ENCODE data around the gene GBP6. TPM values are rescaled to one million over a fixed set of nuclear protein-coding genes. Genes with fewer than 3 reads are reported as not detected.

GBP6 gene
- total RNA-seq, 4 donors from 2014 or later = not detected

DNA sequence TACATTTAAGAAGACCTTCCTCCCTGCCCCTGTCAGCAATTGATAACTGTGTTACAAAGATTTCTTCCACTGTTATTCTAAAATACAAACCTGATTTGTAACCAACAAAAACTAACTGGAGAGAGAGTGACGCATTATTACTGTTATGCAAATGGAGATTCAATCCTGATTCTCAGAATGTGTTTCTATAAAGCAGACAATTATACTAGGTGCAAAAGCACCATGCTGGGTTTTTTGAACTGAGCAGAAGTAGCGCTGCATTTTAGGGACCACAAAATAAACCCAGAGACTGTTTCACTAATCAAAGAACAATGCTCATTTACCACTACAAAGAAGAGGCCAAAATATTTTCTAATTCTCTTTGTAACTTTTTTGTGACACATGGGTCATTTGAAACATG is 13.6 kb upstream of the GBP6 start:
- Histone ChIP-seq H3K27me3 (no peaks in the 10 kb centered on the region), H3K27ac (no peak overlapping the region), H3K36me3 (no peaks in the 10 kb centered on the region), H3K9me3 (no peaks in the 10 kb centered on the region), H3K4me3 (no peak overlapping the region), H3K4me1 (no peaks in the 10 kb centered on the region)
- ATAC-seq (no peak), DNase-seq (no peak)
- TF ChIP-seq, protein P1, sequence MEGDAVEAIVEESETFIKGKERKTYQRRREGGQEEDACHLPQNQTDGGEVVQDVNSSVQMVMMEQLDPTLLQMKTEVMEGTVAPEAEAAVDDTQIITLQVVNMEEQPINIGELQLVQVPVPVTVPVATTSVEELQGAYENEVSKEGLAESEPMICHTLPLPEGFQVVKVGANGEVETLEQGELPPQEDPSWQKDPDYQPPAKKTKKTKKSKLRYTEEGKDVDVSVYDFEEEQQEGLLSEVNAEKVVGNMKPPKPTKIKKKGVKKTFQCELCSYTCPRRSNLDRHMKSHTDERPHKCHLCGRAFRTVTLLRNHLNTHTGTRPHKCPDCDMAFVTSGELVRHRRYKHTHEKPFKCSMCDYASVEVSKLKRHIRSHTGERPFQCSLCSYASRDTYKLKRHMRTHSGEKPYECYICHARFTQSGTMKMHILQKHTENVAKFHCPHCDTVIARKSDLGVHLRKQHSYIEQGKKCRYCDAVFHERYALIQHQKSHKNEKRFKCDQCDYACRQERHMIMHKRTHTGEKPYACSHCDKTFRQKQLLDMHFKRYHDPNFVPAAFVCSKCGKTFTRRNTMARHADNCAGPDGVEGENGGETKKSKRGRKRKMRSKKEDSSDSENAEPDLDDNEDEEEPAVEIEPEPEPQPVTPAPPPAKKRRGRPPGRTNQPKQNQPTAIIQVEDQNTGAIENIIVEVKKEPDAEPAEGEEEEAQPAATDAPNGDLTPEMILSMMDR (IDR thresholded peaks at IDR 0.05 in 4 of 5, conservative IDR thresholded peaks at IDR 0.05 in 1 of 5) = no peak
- no peak for TF ChIP-seq POLR2A (IDR thresholded peaks at IDR 0.05)
- in situ Hi-C loops (cut with MboI; ENCODE audit: low sequenced_read_pairs in 4 of 4) = no loop called here
- intact Hi-C loops (cut with DNase I; ENCODE audit: low total_unique reads) = no loop called here

DNA sequence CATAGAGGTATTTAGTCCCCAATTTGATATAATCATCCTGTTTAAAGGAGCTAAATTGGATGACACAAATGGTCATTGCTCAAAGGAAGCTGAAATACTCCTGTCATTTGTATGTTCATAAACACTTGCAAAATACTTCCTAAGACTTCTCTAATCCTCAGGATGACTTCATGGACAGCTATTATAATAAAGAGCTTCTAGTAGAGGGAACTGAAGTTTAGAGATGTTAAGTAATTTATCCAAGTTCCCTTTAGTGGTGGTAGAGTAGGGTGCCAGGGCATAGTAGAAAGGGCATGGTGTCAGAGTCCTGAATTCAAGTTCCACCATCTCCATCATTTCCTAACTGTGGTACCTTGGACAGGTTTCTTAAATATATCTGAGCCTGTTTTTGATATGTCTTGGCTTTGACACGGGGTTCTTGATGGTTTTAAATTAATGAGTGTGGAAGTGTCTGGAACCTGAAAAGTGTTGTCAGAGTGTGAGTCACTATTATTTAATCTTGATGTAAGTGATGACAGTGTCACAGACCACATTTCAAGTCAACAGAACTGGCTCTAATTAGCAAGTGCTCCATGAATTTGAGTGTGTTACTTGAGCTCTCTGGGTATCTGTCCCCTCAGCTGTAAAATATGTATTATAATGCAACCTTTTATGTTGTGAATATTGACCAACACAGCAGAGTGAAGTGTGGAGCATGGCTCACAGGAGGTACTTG is 12.1 kb upstream of the GBP6 start:
- ATAC-seq (no peak), DNase-seq (no peak)
- intact Hi-C loops (cut with DNase I; ENCODE audit: low total_unique reads) = no loop called here
- H3K4me1 ChIP-seq = no peaks in the 10 kb centered on the region
- no peaks in the 10 kb centered on the region for H3K36me3 ChIP-seq
- no peak overlapping the region for H3K27ac ChIP-seq
- H3K4me3 ChIP-seq = no peak overlapping the region
- no peaks in the 10 kb centered on the region for H3K9me3 ChIP-seq
- in situ Hi-C loops (cut with MboI; ENCODE audit: low sequenced_read_pairs in 4 of 4) = no loop called here
- no peaks in the 10 kb centered on the region for H3K27me3 ChIP-seq
- TF ChIP-seq POLR2A (IDR thresholded peaks at IDR 0.05) = no peak
- TF ChIP-seq, protein P1 (IDR thresholded peaks at IDR 0.05 in 4 of 5, conservative IDR thresholded peaks at IDR 0.05 in 1 of 5) = no peak

DNA sequence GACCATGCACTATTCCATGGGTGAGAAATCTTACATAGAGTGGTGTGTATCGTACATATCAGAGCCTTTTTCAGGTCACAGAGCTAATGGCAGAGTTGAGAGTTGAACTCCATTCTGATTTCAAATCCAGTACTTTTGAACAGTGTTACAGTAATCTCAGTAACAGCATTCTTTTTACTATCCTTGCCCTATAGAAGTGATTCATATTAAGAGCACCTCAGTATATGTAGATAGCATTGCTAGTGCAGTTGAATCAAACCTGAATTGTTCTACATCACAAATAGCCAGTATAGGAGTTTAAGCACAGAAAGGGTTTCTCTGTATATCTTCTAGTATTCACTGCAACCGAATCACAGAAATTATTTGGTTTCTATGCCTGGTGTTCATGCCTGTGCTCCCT is 11.4 kb upstream of the GBP6 start:
- no peak overlapping the region for H3K27ac ChIP-seq
- in situ Hi-C loops (cut with MboI; ENCODE audit: low sequenced_read_pairs in 4 of 4) = no loop called here
- intact Hi-C loops (cut with DNase I; ENCODE audit: low total_unique reads) = no loop called here

DNA sequence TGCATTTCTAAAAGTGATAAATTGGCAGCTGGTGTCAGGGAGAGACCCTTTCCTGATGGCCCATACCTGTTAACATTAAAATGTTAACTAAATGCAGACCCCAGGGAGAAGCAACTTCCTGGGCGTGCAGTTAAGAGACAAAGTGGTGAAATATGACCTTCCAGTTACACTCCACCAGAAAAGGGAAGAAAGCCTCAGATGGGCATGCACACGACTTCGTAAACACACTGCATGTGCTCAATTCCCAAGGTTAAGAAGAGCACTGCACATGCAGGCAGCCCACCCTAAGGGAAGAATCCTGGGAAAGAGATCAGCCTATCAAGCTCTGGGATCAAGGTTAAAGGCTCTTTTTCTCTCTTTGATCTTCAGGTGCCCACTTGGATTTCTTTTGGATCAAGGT is 9.7 kb upstream of the GBP6 start:
- Histone ChIP-seq H3K9me3 (no peaks in the 10 kb centered on the region), H3K27ac (no peak overlapping the region), H3K27me3 (no peaks in the 10 kb centered on the region), H3K36me3 (no peaks in the 10 kb centered on the region), H3K4me1 (no peaks in the 10 kb centered on the region), H3K4me3 (no peak overlapping the region)
- ATAC-seq = no peak
- DNase-seq = no peak
- no peak for TF ChIP-seq POLR2A (IDR thresholded peaks at IDR 0.05)
- TF ChIP-seq, protein P1 (IDR thresholded peaks at IDR 0.05 in 4 of 5, conservative IDR thresholded peaks at IDR 0.05 in 1 of 5) = no peak
- intact Hi-C loops (cut with DNase I; ENCODE audit: low total_unique reads) = no loop called here
- in situ Hi-C loops (cut with MboI; ENCODE audit: low sequenced_read_pairs in 4 of 4) = no loop called here

More for the DNA sequence above, 11.4 kb upstream of the GBP6 start:
- Histone ChIP-seq H3K36me3 (no peaks in the 10 kb centered on the region), H3K4me1 (no peaks in the 10 kb centered on the region), H3K4me3 (no peak overlapping the region), H3K27me3 (no peaks in the 10 kb centered on the region), H3K9me3 (no peaks in the 10 kb centered on the region)
- ATAC-seq = no peak
- no peak for DNase-seq
- TF ChIP-seq, protein P1 (IDR thresholded peaks at IDR 0.05 in 4 of 5, conservative IDR thresholded peaks at IDR 0.05 in 1 of 5) = no peak
- no peak for TF ChIP-seq POLR2A (IDR thresholded peaks at IDR 0.05)
